Measurements from ENCODE around the gene NUP62CL.

Gene NUP62CL

GRCh38 chrX:107154787-107155620 lies 51.2 kb downstream of the NUP62CL start:
- TF ChIP-seq EZH2phosphoT487 (IDR thresholded peaks at IDR 0.05; ENCODE audit: borderline replicate concordance, low read length) (no peak), CTCF (IDR thresholded peaks at IDR 0.05; ENCODE audit: low read depth, low read length, poor library complexity, severe bottlenecking) (no peak)
- H3K4me2 ChIP-seq (ENCODE audit: low read length), result no peak overlapping the region

DNA sequence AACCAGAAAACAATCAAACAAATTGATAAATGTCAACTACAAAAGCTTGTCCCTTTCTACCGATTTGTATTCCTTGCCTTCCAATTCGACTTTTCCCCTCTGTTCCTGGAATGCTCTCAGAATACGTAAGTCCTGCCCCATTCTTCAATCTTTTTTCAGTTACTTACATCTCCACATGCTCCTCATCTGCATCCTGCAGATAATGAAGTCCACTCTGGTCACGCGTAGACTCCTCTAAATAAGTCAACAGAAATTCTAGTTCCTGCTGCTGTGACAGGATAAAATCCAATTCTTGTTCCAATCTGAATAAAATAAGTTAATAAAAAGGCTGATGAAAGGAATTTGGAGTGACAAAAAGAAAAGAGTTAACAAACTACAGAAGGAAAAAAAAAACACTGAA lies 53.2 kb downstream of the NUP62CL start:
- H3K27ac ChIP-seq (ENCODE audit: low read depth, low read length), result no peak overlapping the region
- H3K4me2 ChIP-seq (ENCODE audit: low read length), result no peak overlapping the region
- no peaks in the 10 kb centered on the region for H3K4me1 ChIP-seq (ENCODE audit: control insufficient read depth, low read length)
- H3K27me3 ChIP-seq (ENCODE audit: control insufficient read depth, low read length), result no peaks in the 10 kb centered on the region
- H4K20me1 ChIP-seq (ENCODE audit: control insufficient read depth, insufficient read depth, low read depth, low read length), result no peaks in the 10 kb centered on the region
- no peaks in the 10 kb centered on the region for H3F3A ChIP-seq (ENCODE audit: control insufficient read depth, insufficient read depth)
- no peaks in the 10 kb centered on the region for H3K36me3 ChIP-seq (ENCODE audit: control insufficient read depth, low read length)
- TF ChIP-seq EZH2phosphoT487 (IDR thresholded peaks at IDR 0.05; ENCODE audit: borderline replicate concordance, low read length) (no peak), CTCF (IDR thresholded peaks at IDR 0.05; ENCODE audit: low read depth, low read length, poor library complexity, severe bottlenecking) (no peak)
- no peak overlapping the region for H3K4me3 ChIP-seq (ENCODE audit: low read length)
- no peaks in the 10 kb centered on the region for H3K9me2 ChIP-seq (replicated peaks; ENCODE audit: control insufficient read depth, low read length)
- no peaks in the 10 kb centered on the region for H3K79me2 ChIP-seq (ENCODE audit: control insufficient read depth, low read length)
- H3K9me3 ChIP-seq (ENCODE audit: control insufficient read depth, insufficient read depth, low read length), result no peaks in the 10 kb centered on the region

More at GRCh38 chrX:107154787-107155620, 51.2 kb downstream of the NUP62CL start:
- no peaks in the 10 kb centered on the region for H3K9me3 ChIP-seq (ENCODE audit: control insufficient read depth, insufficient read depth, low read length)
- no peaks in the 10 kb centered on the region for H3K27me3 ChIP-seq (ENCODE audit: control insufficient read depth, low read length)
- no peak overlapping the region for H3K27ac ChIP-seq (ENCODE audit: low read depth, low read length)
- H3F3A ChIP-seq (ENCODE audit: control insufficient read depth, insufficient read depth), result no peaks in the 10 kb centered on the region
- no peaks in the 10 kb centered on the region for H3K9me2 ChIP-seq (replicated peaks; ENCODE audit: control insufficient read depth, low read length)
- H3K79me2 ChIP-seq (ENCODE audit: control insufficient read depth, low read length), result no peaks in the 10 kb centered on the region
- H4K20me1 ChIP-seq (ENCODE audit: control insufficient read depth, insufficient read depth, low read depth, low read length), result no peaks in the 10 kb centered on the region
- no peaks in the 10 kb centered on the region for H3K4me1 ChIP-seq (ENCODE audit: control insufficient read depth, low read length)
- no peaks in the 10 kb centered on the region for H3K36me3 ChIP-seq (ENCODE audit: control insufficient read depth, low read length)
- H3K4me3 ChIP-seq (ENCODE audit: low read length), result no peak overlapping the region

GRCh38 chrX:107146670-107147069 lies 59.6 kb downstream of the NUP62CL start:
- TF ChIP-seq EZH2phosphoT487 (IDR thresholded peaks at IDR 0.05; ENCODE audit: borderline replicate concordance, low read length), result no peak
- TF ChIP-seq CTCF (IDR thresholded peaks at IDR 0.05; ENCODE audit: low read depth, low read length, poor library complexity, severe bottlenecking), result no peak
- Histone ChIP-seq H3K9me3 (ENCODE audit: control insufficient read depth, insufficient read depth, low read length) (no peaks in the 10 kb centered on the region), H3K9me2 (replicated peaks; ENCODE audit: control insufficient read depth, low read length) (no peaks in the 10 kb centered on the region), H3K4me1 (ENCODE audit: control insufficient read depth, low read length) (no peaks in the 10 kb centered on the region), H4K20me1 (ENCODE audit: control insufficient read depth, insufficient read depth, low read depth, low read length) (no peaks in the 10 kb centered on the region), H3K27me3 (ENCODE audit: control insufficient read depth, low read length) (no peaks in the 10 kb centered on the region), H3K27ac (ENCODE audit: low read depth, low read length) (no peak overlapping the region), H3K36me3 (ENCODE audit: control insufficient read depth, low read length) (0 out of 2 replicates have a peak, but pooled peaks cover 2% of the 10 kb centered on the region), H3F3A (ENCODE audit: control insufficient read depth, insufficient read depth) (no peaks in the 10 kb centered on the region), H3K4me2 (ENCODE audit: low read length) (no peak overlapping the region), H3K79me2 (ENCODE audit: control insufficient read depth, low read length) (no peaks in the 10 kb centered on the region), H3K4me3 (ENCODE audit: low read length) (no peak overlapping the region)
